ENCODE results near the gene MAPK11.

Gene MAPK11

DNA sequence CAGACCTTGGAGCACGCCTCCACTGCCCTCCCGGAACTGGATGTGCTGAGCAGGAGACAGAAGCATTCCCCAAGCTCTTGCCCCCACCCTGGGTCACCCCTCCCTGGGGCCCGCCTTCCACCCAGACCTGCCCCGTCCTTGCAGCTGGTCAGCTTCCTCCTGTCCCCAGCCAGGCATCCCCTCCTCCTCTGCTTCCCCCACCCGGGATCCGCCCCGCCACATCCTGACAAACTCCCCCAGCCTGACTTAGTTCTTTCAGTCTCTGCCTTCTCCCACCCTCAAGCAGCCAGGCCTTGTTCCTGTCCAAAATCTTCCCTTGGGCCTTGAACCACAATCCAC is 38.4 kb upstream of the MAPK11 start:
- DNase-seq = peak in 42 of 58 donors; percentile 16 to 69 (median 48)

DNA sequence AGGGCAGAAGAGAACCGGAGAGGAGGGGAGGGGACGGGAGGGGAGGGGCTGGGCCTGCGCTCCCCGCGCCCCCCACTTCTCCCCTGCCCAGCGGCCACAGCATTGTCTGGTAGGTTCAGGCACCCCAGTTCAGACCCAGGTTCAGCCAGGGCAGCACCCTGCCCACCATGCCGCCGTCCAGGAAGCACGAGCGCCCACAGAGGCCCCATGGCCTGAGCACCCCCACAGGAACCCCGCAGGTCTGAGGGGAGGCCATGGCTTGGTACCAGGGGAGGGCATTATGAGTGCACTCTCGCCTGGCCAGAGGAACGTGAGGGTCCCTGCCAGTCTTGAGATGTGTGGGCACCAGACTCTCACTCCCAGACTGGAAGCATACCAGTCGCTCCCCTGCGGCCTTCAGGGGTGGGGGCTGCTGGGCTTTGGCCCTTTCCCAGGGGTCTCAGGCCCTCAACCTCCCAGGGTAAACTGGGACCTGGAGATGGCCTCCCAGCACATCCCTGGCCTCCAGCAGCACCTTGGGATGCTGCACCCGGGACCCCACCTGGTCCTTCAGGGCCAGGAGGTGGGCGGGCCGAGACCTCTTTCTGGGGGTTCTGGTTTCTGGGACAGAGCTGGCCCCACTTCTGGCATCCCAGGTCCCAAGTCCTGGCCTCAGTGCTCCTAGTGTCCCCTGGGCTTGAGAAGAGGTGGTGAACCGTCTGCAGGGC is 37.9 kb upstream of the MAPK11 start:
- peak in 1 of 58 donors; percentile 61 for DNase-seq

DNA sequence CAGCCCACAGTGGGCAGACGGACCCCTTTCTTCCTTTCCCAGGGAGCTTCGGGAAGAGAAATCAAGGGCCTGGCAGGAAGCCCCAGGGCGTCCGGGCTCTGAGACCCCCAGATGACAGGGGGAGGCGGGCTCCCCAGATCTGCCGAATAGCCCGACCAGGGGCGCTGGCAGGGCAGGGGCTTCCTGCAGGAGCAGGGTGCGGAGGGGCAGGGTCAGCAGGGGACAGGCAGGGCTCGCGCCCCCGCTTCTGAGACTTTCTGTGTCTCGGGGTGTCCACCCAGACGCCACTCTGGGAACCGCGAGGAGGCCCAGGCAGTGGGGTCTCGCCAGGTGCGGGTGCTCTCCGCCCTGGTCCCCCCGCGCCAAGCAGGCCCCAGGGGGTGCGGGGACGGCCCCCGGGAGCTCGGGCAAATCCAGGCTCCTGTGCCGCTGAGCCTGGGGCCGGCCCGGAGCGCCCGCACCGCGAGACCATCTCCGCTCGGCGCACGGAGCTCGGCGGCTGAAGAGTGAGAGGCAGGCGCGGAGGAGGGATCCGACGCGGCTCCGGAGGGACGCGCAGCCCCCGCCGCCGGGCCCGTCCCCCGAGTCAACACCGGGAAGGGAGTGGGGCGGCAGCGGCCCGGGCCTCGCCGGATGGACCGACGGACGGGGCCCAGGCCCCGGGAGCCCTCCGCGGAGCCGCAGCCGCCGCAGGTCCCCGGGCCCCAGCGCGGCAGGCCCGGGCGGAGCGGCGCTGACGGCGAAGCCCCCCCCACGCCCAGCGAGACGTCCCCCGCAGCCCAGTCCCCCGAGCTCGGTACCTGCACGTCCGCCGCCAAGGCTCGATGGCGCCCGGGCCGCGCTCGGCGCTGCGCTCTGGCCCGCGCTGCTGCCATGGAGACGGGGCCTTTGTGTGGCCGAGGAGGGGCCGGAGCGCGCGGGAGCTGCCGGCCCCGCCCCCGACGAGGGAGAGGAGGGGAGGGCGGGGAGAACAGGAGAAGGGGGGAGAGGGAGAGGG is 36.9 kb upstream of the MAPK11 start, which contains the start of gene PLXNB2:
TSS of gene PLXNB2 (minus strand) at position 894 of the 997 bp plus-strand sequence. CDS start 17,062 bp downstream, outside the sequence.
- peak in 52 of 58 donors; percentile 26 to 87 (median 70) for DNase-seq

DNA sequence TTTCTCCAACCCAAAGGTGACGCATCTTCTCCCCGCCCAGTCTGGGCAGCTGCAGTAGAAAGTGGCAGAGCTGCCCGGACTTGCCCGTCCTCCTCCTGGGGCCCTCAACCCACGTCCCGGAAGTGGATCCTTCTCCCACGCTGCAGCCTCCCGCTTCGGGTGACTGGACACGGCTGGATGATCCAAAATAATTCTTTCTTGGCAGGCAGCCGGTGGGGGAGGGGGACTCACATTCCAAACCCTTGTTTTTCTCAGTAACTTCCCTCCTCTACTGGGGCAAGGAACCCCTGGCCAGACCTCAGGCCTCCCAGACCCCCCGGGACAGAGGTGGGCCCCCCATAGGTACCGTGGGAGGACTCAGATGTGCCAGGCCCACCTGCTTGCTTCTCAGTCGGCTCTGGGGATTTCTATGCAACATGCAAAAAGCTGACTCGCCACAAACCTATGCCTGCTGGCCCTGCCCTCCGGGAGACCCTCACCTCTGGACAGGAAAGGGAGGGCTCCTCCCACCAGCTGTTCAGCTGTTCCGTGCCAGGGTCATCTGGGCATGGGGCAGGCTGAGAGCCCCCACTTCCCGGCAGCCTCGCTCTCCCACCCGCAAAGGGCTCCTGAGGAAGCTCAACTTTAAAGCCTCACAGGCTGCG is 35.9 kb upstream of the MAPK11 start:
- DNase-seq = peak in 46 of 58 donors; percentile 23 to 81 (median 52)

DNA sequence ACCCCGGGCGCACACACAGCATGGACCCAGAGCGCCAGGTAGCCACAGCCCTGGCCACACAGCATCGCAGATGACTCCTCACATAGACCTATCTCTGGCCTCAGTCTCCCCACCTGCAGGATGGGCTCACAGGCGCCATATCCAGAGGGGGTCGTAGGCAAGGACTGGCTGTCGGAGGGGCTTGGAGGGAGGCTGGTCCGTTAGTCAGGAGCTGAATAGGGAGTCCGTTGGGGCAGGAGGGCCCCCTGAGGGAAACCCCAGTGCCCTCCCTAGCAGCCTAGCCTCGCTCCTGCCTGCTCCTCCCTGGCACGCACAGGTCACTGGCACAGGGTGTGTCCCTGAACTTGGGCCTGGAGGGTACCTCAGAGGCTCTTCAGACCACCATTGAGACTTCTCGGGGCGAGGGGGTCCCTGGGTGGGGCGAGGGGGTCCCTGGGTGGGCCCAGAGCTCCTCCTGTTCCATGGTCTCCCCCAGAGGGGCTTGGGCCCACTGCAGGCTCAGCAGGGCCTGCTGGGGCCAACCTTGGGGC is 35.3 kb upstream of the MAPK11 start:
- DNase-seq = no peak

DNA sequence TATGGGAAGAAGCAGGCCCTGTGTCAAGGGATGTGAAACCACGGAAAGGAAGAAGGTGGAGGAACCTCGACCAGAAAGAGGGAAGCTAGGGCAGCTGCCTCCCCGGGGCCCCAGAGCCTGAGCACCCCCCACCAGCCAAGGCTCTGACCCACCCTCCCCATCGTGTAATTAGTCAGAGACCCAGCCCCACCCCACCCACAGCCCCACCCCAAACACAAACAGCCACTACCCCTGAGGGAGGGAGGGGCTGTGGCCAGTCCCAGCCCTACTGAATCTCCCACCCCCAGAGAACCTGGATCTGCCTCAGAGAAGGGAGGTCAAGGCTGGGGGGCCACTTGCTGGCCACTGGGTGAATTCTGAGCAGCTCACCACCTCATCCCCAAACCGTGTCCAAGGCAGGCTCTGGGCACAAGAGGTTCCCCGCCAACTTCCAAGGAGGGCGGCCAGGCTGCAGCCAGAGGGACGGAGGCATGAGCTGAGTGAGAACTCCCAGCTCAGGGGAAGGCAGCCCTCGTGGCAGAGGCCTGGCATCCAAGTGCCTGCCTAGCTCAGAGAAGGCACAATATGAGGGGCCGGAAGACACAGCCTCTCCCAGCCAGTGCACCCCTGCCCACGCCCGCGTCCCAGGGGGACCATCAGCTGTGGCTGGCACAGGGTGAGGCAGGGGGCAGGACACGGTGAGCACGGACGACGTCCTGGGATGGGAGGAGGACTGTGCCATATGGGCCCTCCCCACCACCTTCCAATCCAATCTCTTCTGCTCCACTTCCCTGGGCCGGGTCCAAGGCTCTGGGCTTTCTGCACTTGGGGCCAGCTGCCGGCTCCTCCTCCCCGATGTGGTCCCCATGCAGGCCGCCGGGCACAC is 34.6 kb upstream of the MAPK11 start:
- peak in 44 of 58 donors; percentile 35 to 81 (median 63) for DNase-seq

DNA sequence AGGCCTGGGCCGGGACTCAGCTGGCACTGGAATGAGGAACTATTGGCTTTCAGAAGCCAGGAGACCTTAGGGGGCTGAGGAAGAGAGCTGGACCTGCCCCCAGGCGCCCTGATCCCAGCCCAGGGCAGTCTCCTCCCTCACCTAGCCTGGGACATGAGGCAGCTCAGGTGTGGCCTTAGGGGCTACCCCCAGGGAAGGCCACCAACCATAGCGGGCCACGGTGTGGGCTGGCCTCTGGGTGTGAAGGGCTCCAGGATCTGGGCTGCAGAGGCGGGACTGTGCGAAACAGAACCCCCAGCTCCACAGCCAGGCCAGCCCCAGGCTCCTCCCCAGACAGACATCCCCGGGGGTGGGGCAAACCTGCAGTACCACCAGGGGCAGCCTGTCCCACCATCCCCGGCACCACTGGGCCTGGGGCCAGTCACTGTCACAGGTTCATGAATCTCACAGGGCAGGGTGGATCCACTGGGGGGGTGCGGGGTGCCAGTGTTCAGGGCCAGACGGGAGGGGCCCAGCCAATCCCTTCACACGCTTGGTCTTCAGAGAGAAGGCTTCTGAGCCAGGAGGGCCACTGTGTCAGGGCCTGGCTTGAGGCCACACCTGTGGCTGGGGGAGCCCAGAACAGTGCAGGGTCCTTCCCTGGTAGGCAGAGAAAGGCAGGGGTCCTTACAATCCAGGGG is 33.8 kb upstream of the MAPK11 start:
- DNase-seq = peak in 25 of 58 donors; percentile 15 to 73 (median 45)

DNA sequence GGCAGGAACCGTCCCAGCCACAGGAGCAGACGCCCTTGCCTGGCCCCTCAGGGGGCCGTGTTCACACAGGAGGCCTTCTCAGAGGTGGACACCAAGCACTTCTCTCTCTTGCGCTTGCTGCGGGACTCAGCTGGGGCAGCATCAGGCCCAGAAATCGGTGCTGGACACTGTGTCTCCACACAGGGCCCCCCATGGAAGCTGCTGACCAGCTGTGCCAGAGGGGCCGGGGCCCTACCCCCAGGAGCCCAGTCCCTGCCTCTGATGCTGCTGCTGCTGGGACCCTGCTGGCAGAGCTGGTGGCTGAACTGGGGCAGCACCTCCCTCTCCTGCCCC is 33.3 kb upstream of the MAPK11 start:
- DNase-seq = peak in 12 of 58 donors; percentile 19 to 65 (median 42)

DNA sequence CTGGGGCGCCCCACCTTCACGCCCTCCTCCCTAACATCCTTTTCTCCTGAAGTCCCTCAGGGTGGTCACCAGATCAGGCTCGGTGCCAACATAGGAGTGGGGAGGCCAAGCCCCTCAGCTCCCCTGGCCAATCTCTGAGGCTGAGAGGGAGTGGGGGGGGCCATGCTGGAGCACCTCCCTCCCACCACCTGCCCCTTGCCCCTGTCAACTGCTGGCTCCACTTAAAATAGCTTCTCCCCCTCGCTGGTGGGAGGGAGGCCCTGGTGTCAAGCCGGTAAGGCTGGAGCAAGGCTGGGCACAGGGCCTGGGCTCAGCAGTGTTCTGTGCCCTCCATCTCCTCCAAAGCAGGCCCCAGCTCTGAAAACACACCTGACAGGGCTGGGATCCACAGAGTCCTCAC is 32.4 kb upstream of the MAPK11 start:
- peak in 1 of 58 donors; percentile 9 for DNase-seq

DNA sequence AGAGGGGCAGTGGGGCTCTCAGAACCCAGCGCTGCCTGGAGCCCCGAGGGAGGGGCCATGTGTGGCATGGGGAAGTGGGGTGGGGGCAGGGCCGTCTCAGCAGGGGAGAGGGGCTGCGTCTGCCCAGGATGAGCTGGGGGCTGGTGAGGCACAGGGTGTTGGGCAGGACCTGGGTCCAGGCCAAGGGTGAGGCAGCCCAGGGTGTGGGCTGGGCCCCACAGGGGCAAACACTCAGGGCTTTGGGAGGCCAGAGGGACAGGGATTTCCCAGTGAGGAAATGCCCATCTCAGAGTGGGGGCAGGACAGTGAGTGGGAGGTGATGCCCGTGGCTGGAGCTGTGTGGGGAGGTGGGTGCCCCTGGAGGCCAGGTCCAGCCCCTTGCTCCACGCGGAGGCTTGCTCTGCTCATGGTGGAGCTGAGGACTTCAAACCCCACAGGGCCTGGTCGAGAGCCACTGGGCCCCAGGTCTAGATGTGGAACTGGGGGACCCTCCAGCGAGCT is 31.9 kb upstream of the MAPK11 start:
- DNase-seq = no peak

DNA sequence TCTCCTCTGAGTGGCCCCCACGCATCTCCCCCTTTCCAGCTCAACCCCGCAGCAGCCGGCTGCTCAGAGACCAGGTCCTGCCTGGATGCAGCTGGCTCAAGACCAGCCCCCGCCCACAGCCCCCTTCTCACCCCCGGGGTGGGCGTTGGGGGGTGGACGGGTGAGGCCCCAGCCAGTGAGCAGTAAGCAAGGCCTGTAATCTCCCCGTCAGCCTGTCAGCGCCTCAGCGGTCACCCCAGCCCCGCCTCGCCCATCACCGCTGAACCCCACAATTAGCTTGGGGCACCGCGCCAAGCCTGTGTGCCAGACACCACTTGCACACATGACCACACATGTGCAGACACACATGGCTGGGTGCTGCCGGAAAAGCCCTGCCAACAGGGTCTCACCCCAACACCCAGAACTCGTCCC is 31.4 kb upstream of the MAPK11 start:
- DNase-seq = no peak

DNA sequence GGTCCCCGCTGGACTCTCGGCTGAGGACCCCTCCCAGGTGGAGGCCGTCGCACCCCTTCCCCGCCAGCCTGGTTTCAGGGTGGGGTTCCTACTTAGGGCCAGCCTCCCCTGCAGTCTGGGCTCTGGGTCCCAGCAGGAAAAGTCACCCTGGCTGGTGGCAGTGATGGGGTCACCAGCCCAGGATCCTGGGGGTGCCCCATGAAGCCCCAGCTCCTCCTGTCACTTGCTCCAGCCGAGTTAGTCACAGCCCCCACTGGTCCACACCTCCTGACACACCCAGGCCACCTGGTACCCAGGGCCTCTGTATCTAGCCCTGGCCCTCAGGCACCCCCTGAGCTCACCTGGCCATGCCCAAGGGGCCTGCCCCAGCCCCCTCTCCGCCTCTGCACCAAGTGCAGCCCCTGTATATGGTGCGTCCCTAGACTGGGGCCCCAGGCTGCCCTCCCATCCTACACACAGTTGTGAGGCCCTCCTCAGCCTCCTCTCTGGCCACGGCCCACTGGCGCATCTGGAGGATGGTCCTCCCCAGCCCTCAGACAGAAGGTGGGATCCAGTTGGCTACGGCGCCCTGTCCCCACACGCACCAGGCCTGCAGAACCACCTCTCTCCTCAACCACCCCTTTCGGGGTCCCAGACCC is 30.6 kb upstream of the MAPK11 start:
- no peak for DNase-seq

DNA sequence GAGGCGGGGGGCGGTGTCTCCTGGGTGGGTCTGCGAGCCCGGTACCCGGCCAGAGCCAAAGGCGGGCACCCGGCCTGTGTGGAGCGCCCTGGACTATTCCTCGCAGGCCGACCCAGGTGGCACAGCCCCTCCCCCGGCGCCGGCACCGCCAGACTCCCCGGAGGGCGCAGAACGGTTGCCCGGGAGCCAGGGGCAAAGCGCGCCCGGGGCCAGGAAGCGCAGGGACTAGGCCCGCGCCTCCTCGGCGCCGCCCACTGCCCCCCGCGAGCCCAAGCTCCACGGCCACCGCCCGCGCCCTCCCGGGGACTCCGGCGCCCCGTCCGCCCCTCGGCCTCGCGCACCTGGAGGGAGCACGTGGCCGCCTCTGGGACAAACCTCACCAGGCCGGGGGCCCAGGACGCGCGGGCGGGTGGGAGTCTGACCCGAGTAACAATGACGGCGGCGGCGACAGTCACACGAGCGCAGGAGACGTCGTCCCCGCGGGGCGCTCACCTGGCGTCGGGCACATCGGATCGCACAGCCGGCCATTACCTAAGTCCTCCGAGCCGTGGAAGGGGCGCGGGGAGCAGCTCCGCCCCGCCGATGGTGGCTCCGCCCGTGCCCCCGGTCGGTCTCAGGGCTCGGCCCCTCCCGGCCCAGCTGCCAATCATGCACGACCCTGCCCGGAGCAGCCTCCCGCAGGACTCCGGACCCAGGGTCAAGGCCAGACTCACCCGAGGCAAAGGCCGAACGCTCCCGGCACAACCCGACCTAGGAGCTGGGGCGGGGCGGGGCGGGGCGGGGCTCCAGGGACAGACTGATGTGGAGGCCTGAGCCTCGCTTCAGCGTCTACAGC is 29.8 kb upstream of the MAPK11 start:
- DNase-seq = no peak

DNA sequence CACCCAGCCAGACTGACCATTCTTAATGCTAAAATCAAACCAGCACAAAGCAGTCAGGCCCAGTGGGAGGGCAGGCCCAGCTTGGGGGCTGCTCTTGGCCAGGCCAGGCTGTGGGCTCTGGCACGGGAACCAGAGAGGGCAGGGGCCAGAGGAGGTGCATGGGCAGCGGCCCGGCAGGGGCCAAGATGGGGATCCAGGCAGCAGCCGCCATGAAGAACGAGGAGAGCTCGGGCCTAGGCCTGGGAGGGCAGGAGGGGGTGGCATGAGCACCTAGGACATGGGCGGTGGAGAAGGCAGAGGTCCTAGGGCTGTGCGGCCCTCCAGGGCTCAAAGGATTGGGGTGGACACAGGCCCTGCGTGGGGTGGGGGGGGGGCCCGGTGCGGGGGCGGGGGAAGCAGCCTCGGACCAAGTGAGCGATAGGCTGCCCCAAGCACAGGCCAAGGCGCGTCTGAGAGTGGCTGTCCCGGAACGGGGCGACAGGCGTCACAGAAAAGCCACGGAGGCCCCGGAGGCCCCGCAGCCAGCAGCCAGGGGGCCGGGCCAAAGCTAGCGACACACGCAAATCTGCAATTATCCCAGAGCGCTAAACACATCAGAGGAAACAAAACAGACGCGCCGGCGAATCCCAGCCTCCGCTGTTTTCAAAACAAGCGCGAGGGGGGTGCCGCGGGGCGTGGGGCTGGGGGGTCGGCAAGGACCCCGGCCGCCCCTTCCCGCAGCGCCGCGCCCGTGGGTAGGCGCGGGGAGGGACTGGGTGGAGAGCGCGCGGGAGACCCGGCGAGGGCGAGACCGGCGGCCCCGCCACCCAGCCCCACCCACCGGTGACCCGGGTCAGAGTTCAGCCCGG is 29.0 kb upstream of the MAPK11 start:
- DNase-seq = peak in 8 of 58 donors; percentile 7 to 38 (median 26)

DNA sequence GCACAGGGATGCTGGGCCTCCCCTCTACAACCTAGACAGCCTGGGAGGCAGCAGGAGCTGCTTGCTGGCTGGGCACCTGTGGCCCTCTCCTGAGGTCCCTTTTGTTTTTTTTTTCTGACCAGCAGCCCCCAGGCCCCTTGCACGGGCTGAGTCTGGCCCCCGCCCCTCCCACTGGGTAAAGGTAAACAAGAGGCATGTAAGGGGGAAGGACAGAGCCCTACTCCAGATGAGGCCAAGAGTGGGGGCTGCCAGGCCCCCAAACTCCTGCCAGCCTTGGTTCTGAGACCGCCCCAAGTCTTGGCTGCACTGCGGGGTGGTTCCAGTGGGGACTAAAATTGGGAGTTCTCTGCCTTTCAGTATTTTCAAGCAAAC is 28.1 kb upstream of the MAPK11 start:
- DNase-seq = no peak

DNA sequence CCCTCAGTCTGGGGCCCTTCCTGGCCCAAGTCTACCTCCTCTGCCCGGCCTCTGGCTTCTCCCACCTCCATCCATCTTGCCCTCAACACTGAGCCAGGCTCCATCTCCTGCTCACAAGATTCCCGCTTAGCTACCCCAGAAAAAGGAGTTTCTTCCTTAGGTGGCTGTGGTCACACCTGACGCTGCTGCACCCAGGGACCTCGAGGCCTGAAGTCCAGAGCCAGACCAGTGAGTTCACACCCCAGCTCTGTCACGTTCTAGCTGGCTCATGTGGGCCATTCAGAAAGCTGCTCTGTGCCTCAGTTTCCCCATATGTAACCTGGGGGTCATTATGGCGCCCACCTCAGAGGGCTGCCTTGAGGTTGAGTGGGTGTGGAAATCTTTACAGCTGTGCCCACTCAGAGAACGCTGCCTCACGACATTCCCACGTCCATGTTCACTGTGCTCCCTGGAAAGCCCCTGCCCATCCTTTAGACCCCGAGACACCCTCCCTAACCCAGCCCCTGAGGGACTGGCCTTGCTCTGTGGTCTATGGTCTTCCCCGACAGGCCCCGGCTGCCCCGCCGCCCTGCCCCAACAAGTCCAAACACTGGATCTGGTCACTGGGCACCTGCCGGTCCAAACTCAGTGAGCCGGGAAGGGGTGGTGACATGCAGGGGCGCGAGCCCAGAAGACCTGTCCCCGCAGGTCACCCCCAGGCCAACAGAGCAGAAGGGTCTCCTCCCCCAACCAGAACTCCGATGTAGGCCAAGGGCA is 27.5 kb upstream of the MAPK11 start:
- no peak for DNase-seq
